Natural killer cell treated with Interleukin-12 subunit alpha and Interleukin-12 subunit beta and Interleukin-15 and Interleukin-18, amount 100 ng/mL, for 72 hours (primary cell): ENCODE measurements around the gene MUC2. TPM values are rescaled to one million over a fixed set of nuclear protein-coding genes. Genes with fewer than 3 reads are reported as not detected.

Experiments
- ATAC-seq, 2 donors: fragments of 150-1000 bp; cut with Tn5 transposase in 1 of 2; sonication (Bioruptor Pico), chemical (Tn5 transposase) in 1 of 2; 2 replicates each; pipeline ENCODE4 v1.10.0; 2021
- DNase-seq: peaks from one replicate; pipeline ENCODE4 v3.0.0; 2022; ENCODE audit warnings: low spot score
- H3K27ac Mint-ChIP-seq, 2 donors: 1 replicate in 1 of 2; 2 replicates in 1 of 2; pipeline ENCODE4 v1.8.0; 2022; ENCODE audit warnings: mixed read lengths in 2 of 2, mild to moderate bottlenecking in 1 of 2, moderate library complexity in 1 of 2
- H3K27me3 Mint-ChIP-seq, 2 donors: 1 replicate in 1 of 2; 2 replicates in 1 of 2; pipeline ENCODE4 v1.8.0; 2022; ENCODE audit warnings: mixed read lengths in 2 of 2
- H3K36me3 Mint-ChIP-seq: one replicate; pipeline ENCODE4 v1.8.0; 2022; ENCODE audit warnings: mixed read lengths
- H3K4me1 Mint-ChIP-seq, 2 donors: 1 replicate in 1 of 2; 2 replicates in 1 of 2; pipeline ENCODE4 v1.8.0; 2022; ENCODE audit warnings: low read depth in 2 of 2, mixed read lengths in 2 of 2, mild to moderate bottlenecking in 1 of 2
- H3K4me3 Mint-ChIP-seq: one replicate; pipeline ENCODE4 v1.8.0; 2022; ENCODE audit warnings: mixed read lengths
- H3K9me3 Mint-ChIP-seq: 2 replicates; pipeline ENCODE4 v1.8.0; 2022; ENCODE audit warnings: mixed read lengths
- total RNA-seq, 2 donors: library from RNA; stranded (reverse); gene quantifications; one replicate each; pipeline ENCODE4 v1.2.3, GENCODE V29; 2022

MUC2 gene
- total RNA-seq, 2 donors from 2014 or later, result not detected

GRCh38 chr11:1032310-1032891 lies 42.3 kb upstream of the MUC2 start:
- no peak for DNase-seq
- Mint-ChIP-seq H3K4me3 (no peak overlapping the region), H3K36me3 (no peaks in the 10 kb centered on the region), H3K27me3 (no peaks in the 10 kb centered on the region), H3K9me3 (peaks cover 6% of the 10 kb centered on the region), H3K27ac (no peak overlapping the region), H3K4me1 (peaks cover 0 to 5% of the 10 kb centered on the region in 2 donors)
- ATAC-seq, result no peak

DNA sequence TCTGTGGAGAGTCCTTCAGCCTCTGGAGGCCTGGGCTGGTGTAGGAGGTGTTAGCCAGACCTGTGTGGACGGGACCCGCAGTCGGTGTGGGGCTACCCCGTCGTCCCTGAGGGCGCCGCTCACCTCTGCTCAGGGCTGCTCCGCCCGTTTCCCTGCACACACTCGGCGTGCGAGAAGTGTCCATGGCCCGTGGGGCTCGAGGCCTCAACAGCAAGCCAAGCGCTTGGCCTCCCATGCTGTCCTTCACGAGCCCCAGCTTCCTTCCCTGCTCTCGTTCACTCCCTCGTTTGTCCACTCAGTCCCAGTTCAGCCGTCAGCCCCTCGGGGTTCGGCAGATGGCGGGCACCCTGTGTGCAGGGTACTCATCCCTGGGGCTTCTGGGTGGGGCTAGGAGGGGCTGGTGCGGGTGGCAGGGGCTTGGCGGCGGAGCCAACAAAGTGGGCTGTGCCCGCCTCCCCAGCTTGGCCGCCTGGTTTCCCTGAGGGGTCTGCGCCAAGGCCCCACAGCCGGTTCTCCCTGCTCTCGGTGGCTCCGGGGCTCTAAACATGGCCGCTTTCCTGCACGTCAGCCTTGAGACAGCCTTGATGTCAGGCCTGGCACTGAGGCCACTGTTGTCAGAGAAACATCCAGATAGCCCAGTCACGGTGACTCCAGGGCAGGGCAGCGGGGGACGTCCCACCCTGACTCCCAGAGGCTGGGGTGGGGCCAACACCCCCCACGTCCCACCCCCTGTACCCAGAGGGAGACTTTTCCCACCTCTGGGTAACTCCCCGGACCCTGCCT lies 41.5 kb upstream of the MUC2 start:
- no peak for DNase-seq
- ATAC-seq, result no peak
- no peaks in the 10 kb centered on the region for H3K36me3 Mint-ChIP-seq
- no peaks in the 10 kb centered on the region for H3K27me3 Mint-ChIP-seq
- H3K4me1 Mint-ChIP-seq, result peaks cover 0 to 5% of the 10 kb centered on the region in 2 donors
- H3K4me3 Mint-ChIP-seq, result no peak overlapping the region
- H3K9me3 Mint-ChIP-seq, result peaks cover 6% of the 10 kb centered on the region
- no peak overlapping the region for H3K27ac Mint-ChIP-seq

DNA sequence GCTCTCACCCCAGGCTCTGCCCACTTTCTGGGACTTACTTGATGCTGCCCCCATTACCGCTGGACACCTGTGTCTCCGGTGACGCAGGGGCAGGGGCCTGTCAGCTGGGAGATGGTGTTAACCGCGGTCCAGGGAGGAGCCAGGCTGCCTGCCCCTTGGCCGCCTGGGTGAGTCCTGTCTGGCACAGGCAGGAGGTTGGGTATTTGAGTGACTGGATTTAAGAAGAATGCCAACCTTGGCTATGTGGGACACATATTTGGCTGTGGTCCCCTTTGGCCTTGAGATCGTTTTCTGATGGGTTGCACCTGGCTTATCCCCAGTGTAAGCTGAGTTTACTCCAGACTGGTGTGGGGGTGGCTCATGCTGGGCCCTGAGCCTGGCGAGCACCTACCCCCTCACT lies 40.7 kb upstream of the MUC2 start:
- Mint-ChIP-seq H3K4me1 (peaks cover 0 to 5% of the 10 kb centered on the region in 2 donors), H3K4me3 (no peak overlapping the region), H3K27ac (no peak overlapping the region), H3K9me3 (peaks cover 6% of the 10 kb centered on the region), H3K36me3 (no peaks in the 10 kb centered on the region), H3K27me3 (no peaks in the 10 kb centered on the region)
- ATAC-seq (no peak), DNase-seq (no peak)

DNA sequence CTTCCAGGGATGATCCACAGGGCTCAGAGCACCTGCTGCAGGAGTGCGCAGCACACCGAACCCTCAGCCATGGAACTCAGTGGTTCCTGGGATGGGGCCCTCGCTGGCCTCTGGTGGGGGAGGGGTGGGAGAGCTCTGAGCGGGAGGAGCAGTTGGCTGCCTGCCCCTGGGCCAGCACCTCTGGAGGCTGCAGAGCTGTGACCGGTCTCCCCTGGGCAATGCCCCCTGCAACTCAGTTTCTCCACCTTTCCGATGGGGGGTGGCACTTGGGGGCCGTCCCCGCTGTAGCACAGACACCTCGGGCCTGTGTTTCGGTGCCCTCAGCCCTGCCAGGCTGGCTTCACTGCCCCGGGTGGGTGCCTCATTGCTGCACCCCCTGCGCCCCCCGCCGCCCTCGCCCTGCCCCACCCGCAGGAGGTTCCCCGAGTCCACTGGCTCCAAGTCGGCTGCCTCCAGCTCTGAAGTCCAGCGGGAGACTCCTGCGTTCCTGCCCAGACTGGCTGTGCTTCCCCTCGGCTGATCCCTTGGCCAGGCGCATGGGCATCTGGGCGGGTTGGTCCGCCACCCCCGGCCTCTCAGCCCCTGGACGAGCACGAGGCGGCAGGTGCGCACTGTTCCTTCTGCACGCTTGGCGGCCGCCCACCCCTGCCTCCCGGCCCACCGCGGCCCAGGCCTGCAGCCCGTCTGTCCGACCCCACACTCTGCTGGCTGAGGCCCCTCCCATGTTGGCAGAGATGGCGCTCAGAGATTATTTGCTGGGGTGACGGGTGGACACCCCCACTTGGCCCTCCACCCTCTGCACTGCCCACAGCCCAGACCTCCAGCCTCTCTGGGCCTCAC lies 40.0 kb upstream of the MUC2 start:
- peaks cover 0 to 5% of the 10 kb centered on the region in 2 donors for H3K4me1 Mint-ChIP-seq
- H3K27ac Mint-ChIP-seq, result no peak overlapping the region
- peaks cover 6% of the 10 kb centered on the region for H3K9me3 Mint-ChIP-seq
- no peaks in the 10 kb centered on the region for H3K36me3 Mint-ChIP-seq
- no peak for DNase-seq
- no peaks in the 10 kb centered on the region for H3K27me3 Mint-ChIP-seq
- no peak for ATAC-seq
- H3K4me3 Mint-ChIP-seq, result no peak overlapping the region

GRCh38 chr11:1035577-1036283 lies 38.9 kb upstream of the MUC2 start:
- H3K36me3 Mint-ChIP-seq, result no peaks in the 10 kb centered on the region
- ATAC-seq (no peak), DNase-seq (no peak)
- H3K4me1 Mint-ChIP-seq, result peaks cover 0 to 5% of the 10 kb centered on the region in 2 donors
- no peaks in the 10 kb centered on the region for H3K27me3 Mint-ChIP-seq
- peaks cover 6% of the 10 kb centered on the region for H3K9me3 Mint-ChIP-seq
- no peak overlapping the region for H3K4me3 Mint-ChIP-seq
- no peak overlapping the region for H3K27ac Mint-ChIP-seq

DNA sequence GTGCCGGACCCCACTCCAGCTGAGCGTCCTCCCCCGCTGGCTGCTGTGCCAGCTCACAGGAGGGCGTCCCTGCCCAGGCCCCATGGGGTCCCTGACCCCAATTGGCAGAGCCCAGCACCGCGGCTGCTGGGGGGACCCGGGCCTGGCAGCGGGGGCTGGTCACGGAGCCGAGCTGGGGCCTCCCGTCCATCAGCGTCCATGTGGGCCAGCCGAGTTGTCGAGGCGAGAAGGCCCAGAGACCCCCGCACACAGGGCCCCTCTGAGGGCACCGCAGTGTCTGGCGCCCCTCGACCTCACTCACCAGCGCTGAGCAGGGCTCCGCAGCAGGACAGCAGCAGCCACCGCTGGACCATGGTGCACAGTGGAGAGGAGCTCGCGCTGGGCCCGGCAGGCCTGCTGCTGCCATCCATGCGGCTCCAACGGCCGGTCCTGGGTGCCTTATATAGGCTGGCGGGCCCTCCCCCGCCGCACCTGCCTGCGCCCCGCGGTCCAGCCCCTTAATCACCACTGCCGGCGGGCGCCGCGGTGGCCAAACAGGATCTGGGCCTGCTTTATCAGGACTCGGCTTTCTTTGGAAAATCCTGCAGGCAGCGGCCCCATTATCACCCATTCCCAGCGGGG lies 38.3 kb upstream of the MUC2 start, which contains the start of gene MUC6:
Gene MUC6 (minus strand): TSS at position 416 of the 621 bp plus-strand sequence. CDS start 63 bp downstream, at position 353.
- H3K4me1 Mint-ChIP-seq, result peaks cover 0 to 5% of the 10 kb centered on the region in 2 donors
- peaks cover 6% of the 10 kb centered on the region for H3K9me3 Mint-ChIP-seq
- DNase-seq (no peak), ATAC-seq (no peak)
- no peak within 1 kb of the TSS for H3K4me3 Mint-ChIP-seq
- no peak within 1 kb of the TSS for H3K27ac Mint-ChIP-seq
- no peaks in the 10 kb centered on the region for H3K36me3 Mint-ChIP-seq
- H3K27me3 Mint-ChIP-seq, result no peaks in the 10 kb centered on the region

GRCh38 chr11:1036931-1037330 lies 37.7 kb upstream of the MUC2 start:
- Mint-ChIP-seq H3K4me3 (no peak overlapping the region), H3K4me1 (peaks cover 0 to 5% of the 10 kb centered on the region in 2 donors), H3K27ac (no peak overlapping the region), H3K36me3 (no peaks in the 10 kb centered on the region), H3K9me3 (peaks cover 6% of the 10 kb centered on the region), H3K27me3 (no peaks in the 10 kb centered on the region)
- DNase-seq (no peak), ATAC-seq (no peak)

- no peaks in the 10 kb centered on the region for H3K36me3 Mint-ChIP-seq
- DNase-seq (no peak), ATAC-seq (no peak)
- no peaks in the 10 kb centered on the region for H3K27me3 Mint-ChIP-seq
- no peak overlapping the region for H3K4me3 Mint-ChIP-seq
- no peak overlapping the region for H3K27ac Mint-ChIP-seq
- H3K4me1 Mint-ChIP-seq, result no peaks in the 10 kb centered on the region
- H3K9me3 Mint-ChIP-seq, result peaks cover under 1% of the 10 kb centered on the region
Observed at GRCh38 chr11:1037506-1038055, 37.1 kb upstream of the MUC2 start.

DNA sequence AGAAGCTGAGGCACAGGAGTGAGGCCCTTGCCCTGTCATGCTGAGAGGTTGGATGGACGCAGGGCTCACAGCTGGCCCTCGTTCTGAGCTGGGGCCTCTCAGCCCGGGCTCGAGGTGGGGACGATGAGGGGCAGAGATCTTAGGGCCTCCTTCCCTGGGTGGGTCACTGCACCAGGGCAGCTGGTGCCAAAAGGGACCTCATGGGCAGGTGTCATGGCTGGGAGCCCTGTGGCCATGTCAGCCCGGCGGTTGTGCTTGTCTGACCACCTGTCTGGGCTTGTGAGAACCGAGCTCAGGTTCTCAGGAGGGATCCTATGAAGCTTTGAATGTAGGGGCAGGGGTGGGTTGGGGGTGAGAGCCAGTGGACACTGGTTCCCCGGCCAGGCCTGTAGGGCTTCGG lies 36.3 kb upstream of the MUC2 start:
- Mint-ChIP-seq H3K27ac (no peak overlapping the region), H3K36me3 (no peaks in the 10 kb centered on the region), H3K4me3 (no peak overlapping the region), H3K27me3 (no peaks in the 10 kb centered on the region), H3K4me1 (no peaks in the 10 kb centered on the region), H3K9me3 (no peaks in the 10 kb centered on the region)
- ATAC-seq (no peak), DNase-seq (no peak)

DNA sequence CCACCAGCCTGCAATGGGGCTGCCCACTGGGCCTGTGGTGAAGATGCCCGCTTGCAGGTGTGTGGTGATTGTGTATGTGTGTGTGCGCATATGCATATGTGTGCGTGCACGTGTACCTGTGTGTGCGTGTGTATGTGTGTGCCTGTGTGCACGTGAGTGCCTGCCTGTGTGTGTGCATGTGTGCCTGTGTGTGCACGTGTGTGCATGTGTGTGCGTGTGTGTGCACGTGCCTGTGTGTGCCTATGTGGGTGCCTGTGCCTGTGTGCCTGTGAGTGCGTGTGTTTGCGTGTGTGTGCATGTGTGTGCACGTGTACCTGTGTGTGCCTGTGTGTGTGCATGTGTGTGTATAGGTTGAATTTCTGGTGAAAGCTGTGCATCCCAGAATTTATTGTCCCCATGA lies 35.8 kb upstream of the MUC2 start:
- H3K4me1 Mint-ChIP-seq, result no peaks in the 10 kb centered on the region
- no peak overlapping the region for H3K27ac Mint-ChIP-seq
- H3K4me3 Mint-ChIP-seq, result no peak overlapping the region
- H3K36me3 Mint-ChIP-seq, result no peaks in the 10 kb centered on the region
- no peaks in the 10 kb centered on the region for H3K9me3 Mint-ChIP-seq
- peaks cover 0 to under 1% of the 10 kb centered on the region in 2 donors for H3K27me3 Mint-ChIP-seq
- ATAC-seq, result no peak
- DNase-seq, result no peak

- ATAC-seq, result no peak
- Mint-ChIP-seq H3K27me3 (peaks cover 0 to 2% of the 10 kb centered on the region in 2 donors), H3K27ac (no peak overlapping the region), H3K4me1 (no peaks in the 10 kb centered on the region), H3K36me3 (no peaks in the 10 kb centered on the region), H3K9me3 (no peaks in the 10 kb centered on the region), H3K4me3 (no peak overlapping the region)
- DNase-seq, result no peak
Observed at GRCh38 chr11:1039481-1040427, 34.9 kb upstream of the MUC2 start.

DNA sequence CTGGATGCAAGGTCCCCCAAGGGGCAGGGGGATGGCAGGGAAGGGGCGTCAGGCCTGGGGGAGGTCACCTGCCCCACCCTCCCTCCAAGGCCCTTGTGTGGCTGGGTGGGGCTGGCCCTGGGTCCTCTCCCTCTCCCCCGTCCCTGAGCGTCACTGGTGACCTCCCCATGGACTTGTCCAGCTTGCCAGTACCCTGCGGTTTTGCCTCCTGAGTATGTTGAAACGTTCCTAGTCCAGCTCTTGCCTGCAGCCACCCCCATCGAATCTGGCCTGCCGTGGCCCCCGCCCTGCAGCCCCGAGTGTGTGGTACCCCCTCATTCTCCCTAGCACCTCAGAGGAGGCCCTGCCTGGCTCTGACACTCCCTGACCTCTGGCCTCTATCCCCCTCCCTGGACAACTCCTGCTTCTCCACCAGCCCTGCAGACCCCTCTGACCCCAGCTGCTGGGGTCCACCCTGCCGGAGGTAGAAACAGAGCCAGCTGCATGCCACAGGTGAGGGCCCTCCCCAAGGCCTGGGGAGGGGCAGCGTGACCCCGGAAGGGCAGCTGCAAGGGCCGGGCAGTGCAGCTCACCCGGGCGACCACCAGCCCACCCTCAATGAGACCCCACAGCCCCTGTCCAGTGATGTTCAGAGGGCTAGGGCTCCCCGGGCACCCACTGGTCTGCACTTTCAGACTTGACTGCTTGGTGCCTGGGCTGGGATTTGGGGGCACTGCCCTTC lies 34.1 kb upstream of the MUC2 start:
- H3K27ac Mint-ChIP-seq, result no peak overlapping the region
- DNase-seq (no peak), ATAC-seq (no peak)
- H3K4me1 Mint-ChIP-seq, result no peaks in the 10 kb centered on the region
- no peaks in the 10 kb centered on the region for H3K36me3 Mint-ChIP-seq
- no peak overlapping the region for H3K4me3 Mint-ChIP-seq
- H3K27me3 Mint-ChIP-seq, result peaks cover 0 to 5% of the 10 kb centered on the region in 2 donors
- no peaks in the 10 kb centered on the region for H3K9me3 Mint-ChIP-seq
